CD4-positive, alpha-beta memory T cell (primary cell): ENCODE data around the gene MROH8. TPM values are rescaled to one million over a fixed set of nuclear protein-coding genes. Genes with fewer than 3 reads are reported as not detected.
A peak's percentile ranks its signal among the peaks of the same experiment; 100 is the strongest.

Experiments
- CTCF ChIA-PET: fragments of 350-600 bp; sonication (Branson Sonifier 250); formaldehyde crosslinking; loops from one replicate; lab custom pipeline; 2021; ENCODE audit warnings: inconsistent platforms; ENCODE audit not compliant: partially characterized antibody; lab: Charles Lee
- POLR2A ChIA-PET: fragments of 350-600 bp; sonication (Branson Sonifier 250); formaldehyde crosslinking; loops from one replicate; lab custom pipeline; 2021; ENCODE audit not compliant: partially characterized antibody; lab: Charles Lee
- DNase-seq, 5 donors: peaks; one replicate each; pipeline versions ENCODE4 v3.0.0 to v3.0.0-alpha.2; 2020 to 2022; ENCODE audit warnings: mixed read lengths in 1 of 5
- H3K27ac ChIP-seq: one replicate; pipeline ENCODE4 v1.7.0; 2013; ENCODE audit warnings: low read depth, low read length
- H3K27me3 ChIP-seq: 2 replicates; pipeline ENCODE4 v1.7.0; 2013; ENCODE audit warnings: mild to moderate bottlenecking, low read length, moderate library complexity; ENCODE audit not compliant: insufficient read depth
- H3K36me3 ChIP-seq: 2 replicates; pipeline ENCODE4 v1.7.0; 2013; ENCODE audit warnings: mild to moderate bottlenecking, low read length, moderate library complexity; ENCODE audit not compliant: insufficient read depth
- H3K4me1 ChIP-seq: 2 replicates; pipeline ENCODE4 v1.7.0; 2013; ENCODE audit warnings: mild to moderate bottlenecking, low read length, moderate library complexity; ENCODE audit not compliant: insufficient read depth
- H3K4me3 ChIP-seq, 2 donors: one replicate each; pipeline ENCODE4 v1.7.0; 2013; ENCODE audit warnings: low read length in 2 of 2, mild to moderate bottlenecking in 1 of 2
- H3K9me3 ChIP-seq, 2 donors: one replicate each; pipeline ENCODE4 v1.7.0; 2013; ENCODE audit warnings: low read length in 2 of 2, control low read depth in 1 of 2; ENCODE audit not compliant: control insufficient read depth in 1 of 2
- H3K27ac Mint-ChIP-seq, 7 donors: one replicate each; pipeline ENCODE4 v1.8.0; 2020 to 2021; ENCODE audit warnings: mixed read lengths in 7 of 7, mild to moderate bottlenecking in 6 of 7, inconsistent platforms in 3 of 7, moderate library complexity in 3 of 7
- H3K27me3 Mint-ChIP-seq, 2 donors: one replicate each; pipeline ENCODE4 v1.8.0; 2020 to 2021; ENCODE audit warnings: mixed read lengths in 2 of 2
- H3K36me3 Mint-ChIP-seq, 2 donors: one replicate each; pipeline ENCODE4 v1.8.0; 2020 to 2021; ENCODE audit warnings: mixed read lengths in 2 of 2, inconsistent platforms in 1 of 2, mild to moderate bottlenecking in 1 of 2
- H3K4me1 Mint-ChIP-seq, 4 donors: one replicate each; pipeline ENCODE4 v1.8.0; 2020 to 2021; ENCODE audit warnings: mixed read lengths in 4 of 4, mild to moderate bottlenecking in 1 of 4
- H3K4me3 Mint-ChIP-seq, 8 donors: one replicate each; pipeline ENCODE4 v1.8.0; 2020 to 2021; ENCODE audit warnings: mixed read lengths in 8 of 8, mild to moderate bottlenecking in 7 of 8, moderate library complexity in 6 of 8, inconsistent platforms in 3 of 8
- H3K9me3 Mint-ChIP-seq, 8 donors: one replicate each; pipeline ENCODE4 v1.8.0; 2020 to 2021; ENCODE audit warnings: mixed read lengths in 8 of 8, mild to moderate bottlenecking in 5 of 8, inconsistent platforms in 3 of 8, moderate library complexity in 1 of 8
- intact Hi-C: fragments of 100-400 bp; cut with micrococcal nuclease; formaldehyde crosslinking; loops from one replicate; pipeline ENCODE4 v1.15.1; 2023
- polyA plus RNA-seq, 2 donors: library from polyadenylated mRNA; unstranded; fragments of 300-500 nt; fragmentation: Illumina TruSeq; gene quantifications; one replicate each; pipeline ENCODE4 v1.2.3, GENCODE V29; 2021
- total RNA-seq, 2 experiments: library from RNA; stranded (reverse); gene quantifications; one replicate each; pipeline ENCODE4 v1.2.3, GENCODE V29; 2021

Gene MROH8
- total and polyA plus RNA-seq, 4 experiments from 2014 or later, result 1.00 to 1.5 (median 1.4) TPM

- H3K27ac ChIP-seq, result no peak overlapping the region
- H3K9me3 ChIP-seq, result no peaks in the 10 kb centered on the region
- no peaks in the 10 kb centered on the region for H3K4me1 ChIP-seq
- Mint-ChIP-seq H3K4me3 (no peak overlapping the region), H3K9me3 (no peaks in the 10 kb centered on the region), H3K4me1 (no peaks in the 10 kb centered on the region), H3K36me3 (peaks cover 0 to 5% of the 10 kb centered on the region in 2 donors), H3K27ac (no peak overlapping the region), H3K27me3 (no peaks in the 10 kb centered on the region)
- no peaks in the 10 kb centered on the region for H3K27me3 ChIP-seq
- CTCF ChIA-PET, result interaction anchor here (1.3 kb wide), 1 partner anchor 311 kb away, joined by 3 read pairs; no protein-coding TSS in a partner anchor
- no peak overlapping the region for H3K4me3 ChIP-seq
- intact Hi-C loops, result no loop called here
- no peaks in the 10 kb centered on the region for H3K36me3 ChIP-seq
- POLR2A ChIA-PET, result no interaction called here
- DNase-seq, result no peak
Observed at GRCh38 chr20:37119356-37120036, 59.9 kb downstream of the MROH8 start.

- intact Hi-C loops, result no loop called here
- no peak overlapping the region for H3K27ac ChIP-seq
- Mint-ChIP-seq H3K4me1 (no peaks in the 10 kb centered on the region), H3K9me3 (no peaks in the 10 kb centered on the region), H3K36me3 (peaks cover 0 to 5% of the 10 kb centered on the region in 2 donors), H3K27ac (no peak overlapping the region), H3K27me3 (no peaks in the 10 kb centered on the region), H3K4me3 (no peak overlapping the region)
- H3K4me3 ChIP-seq, result no peak overlapping the region
- DNase-seq, result no peak
- ChIA-PET CTCF (no interaction called here), POLR2A (no interaction called here)
- H3K4me1 ChIP-seq, result no peaks in the 10 kb centered on the region
- H3K27me3 ChIP-seq, result no peaks in the 10 kb centered on the region
- H3K9me3 ChIP-seq, result no peaks in the 10 kb centered on the region
- H3K36me3 ChIP-seq, result no peaks in the 10 kb centered on the region
Observed at GRCh38 chr20:37114012-37114411, 65.3 kb downstream of the MROH8 start.

- CTCF ChIA-PET, result interaction anchor here (0.7 to 0.8 kb wide), 2 partner anchors 303 to 510 kb away, joined by 3 read pairs; no protein-coding TSS in a partner anchor
- no peak for DNase-seq
- H3K4me3 ChIP-seq, result no peak overlapping the region
- H3K4me1 ChIP-seq, result no peaks in the 10 kb centered on the region
- Mint-ChIP-seq H3K27ac (no peak overlapping the region), H3K9me3 (no peaks in the 10 kb centered on the region), H3K27me3 (no peaks in the 10 kb centered on the region), H3K4me3 (no peak overlapping the region), H3K36me3 (peaks cover 0 to 5% of the 10 kb centered on the region in 2 donors), H3K4me1 (no peaks in the 10 kb centered on the region)
- no peaks in the 10 kb centered on the region for H3K27me3 ChIP-seq
- POLR2A ChIA-PET, result interaction anchor here (1.1 kb wide), 1 partner anchor 9 kb away, joined by 3 read pairs; no protein-coding TSS in a partner anchor
- no peaks in the 10 kb centered on the region for H3K9me3 ChIP-seq
- no peak overlapping the region for H3K27ac ChIP-seq
- H3K36me3 ChIP-seq, result no peaks in the 10 kb centered on the region
- intact Hi-C loops, result no loop called here
Observed at GRCh38 chr20:37111926-37112455, 67.4 kb downstream of the MROH8 start.

- ChIA-PET POLR2A (no interaction called here), CTCF (interaction anchor here (0.7 kb wide), 1 partner anchor 27 kb away, joined by 3 read pairs; no protein-coding TSS in a partner anchor)
- no peak overlapping the region for H3K27ac ChIP-seq
- no peaks in the 10 kb centered on the region for H3K36me3 ChIP-seq
- H3K4me1 Mint-ChIP-seq, result no peaks in the 10 kb centered on the region
- peak overlapping the region in 1 of 7 donors; percentile 51 for H3K27ac Mint-ChIP-seq
- intact Hi-C loops, result no loop called here
- DNase-seq, result no peak
- no peak overlapping the region for H3K4me3 ChIP-seq
- no peaks in the 10 kb centered on the region for H3K36me3 Mint-ChIP-seq
- H3K4me3 Mint-ChIP-seq, result no peak overlapping the region
- H3K4me1 ChIP-seq, result no peaks in the 10 kb centered on the region
- H3K9me3 ChIP-seq, result no peaks in the 10 kb centered on the region
- H3K9me3 Mint-ChIP-seq, result no peaks in the 10 kb centered on the region
- no peaks in the 10 kb centered on the region for H3K27me3 Mint-ChIP-seq
- no peaks in the 10 kb centered on the region for H3K27me3 ChIP-seq
Observed at GRCh38 chr20:37108676-37109075, 70.7 kb downstream of the MROH8 start.

- Mint-ChIP-seq H3K36me3 (no peaks in the 10 kb centered on the region), H3K27ac (no peak overlapping the region)
- CTCF ChIA-PET, result interaction anchor here (1.2 kb wide), 1 partner anchor 11 kb away, joined by 3 read pairs; no protein-coding TSS in a partner anchor
Observed at GRCh38 chr20:37102571-37102970, 76.8 kb downstream of the MROH8 start.

GRCh38 chr20:37096415-37097041 lies 82.8 kb downstream of the MROH8 start:
- Mint-ChIP-seq H3K27ac (peak overlapping the region; percentile 99 to 100 (median 100)), H3K4me1 (peaks cover 16 to 44% (median 28%) of the 10 kb centered on the region in 4 donors), H3K36me3 (peaks cover 4 to 20% of the 10 kb centered on the region in 2 donors), H3K9me3 (no peaks in the 10 kb centered on the region), H3K4me3 (peak overlapping the region; percentile 98 to 100 (median 99)), H3K27me3 (peaks cover 0 to 4% of the 10 kb centered on the region in 2 donors)
- Histone ChIP-seq H3K9me3 (no peaks in the 10 kb centered on the region), H3K4me3 (peak overlapping the region in 1 of 2 donors; percentile 92), H3K36me3 (no peaks in the 10 kb centered on the region), H3K27ac (peak overlapping the region; percentile 85), H3K27me3 (no peaks in the 10 kb centered on the region), H3K4me1 (peaks cover 35% of the 10 kb centered on the region)
- intact Hi-C loops, result loop anchor here (1.0 to 5.0 kb wide), 5 partner anchors 82 to 1144 kb away; partner anchors contain the start of genes BLCAP, SAMHD1 and SCAND1
- CTCF ChIA-PET, result interaction anchor here (1.2 to 4.7 kb wide), 5 partner anchors 15 to 92 kb away, joined by 3 to 41 read pairs (median 8); no protein-coding TSS in a partner anchor
- POLR2A ChIA-PET, result interaction anchor here (0.5 to 2.6 kb wide), 17 partner anchors 10 to 1170 kb away, joined by 3 to 34 read pairs (median 8); partner anchors contain the start of genes DSN1, MROH8, RPN2 and SAMHD1
- DNase-seq, result no peak

More at GRCh38 chr20:37102571-37102970, 76.8 kb downstream of the MROH8 start:
- H3K9me3 ChIP-seq, result no peaks in the 10 kb centered on the region
- Mint-ChIP-seq H3K4me1 (no peaks in the 10 kb centered on the region), H3K4me3 (no peak overlapping the region), H3K9me3 (no peaks in the 10 kb centered on the region), H3K27me3 (no peaks in the 10 kb centered on the region)
- DNase-seq, result no peak
- H3K36me3 ChIP-seq, result no peaks in the 10 kb centered on the region
- H3K27me3 ChIP-seq, result no peaks in the 10 kb centered on the region
- H3K27ac ChIP-seq, result no peak overlapping the region
- no peaks in the 10 kb centered on the region for H3K4me1 ChIP-seq
- intact Hi-C loops, result no loop called here
- no peak overlapping the region for H3K4me3 ChIP-seq
- POLR2A ChIA-PET, result no interaction called here
